ENCODE measurements around the gene SOAT1. TPM values are rescaled to one million over a fixed set of nuclear protein-coding genes. Genes with fewer than 3 reads are reported as not detected.

Gene SOAT1
- total and polyA plus RNA-seq, 2 donors (not counting 1 experiment from before 2014, with no cell fraction given) = 3.1 to 25.1 TPM

GRCh38 chr1:179327196-179327595, 33.6 kb downstream of the SOAT1 start:
- Histone ChIP-seq H2AFZ (ENCODE audit: insufficient read depth, low read depth, low read length, poor library complexity, severe bottlenecking) (no peak overlapping the region), H3K27me3 (replicated peaks in 1 of 4; ENCODE audit: control extremely low read depth in 1 of 4, control insufficient read depth in 3 of 4, insufficient read depth in 4 of 4, low read length in 3 of 4) (no peaks in the 10 kb centered on the region), H3K27ac (ENCODE audit: low read length in 2 of 2) (no peak overlapping the region), H3K79me2 (ENCODE audit: control insufficient read depth, insufficient read depth, low read length) (peaks cover 28% of the 10 kb centered on the region), H3K4me3 (ENCODE audit: control extremely low read depth in 1 of 5, extremely low read depth in 1 of 5, insufficient read depth in 1 of 5, low read depth in 2 of 5, low read length in 4 of 5) (no peak overlapping the region), H3K9ac (ENCODE audit: low read length) (no peak overlapping the region), H3K9me3 (ENCODE audit: control extremely low read depth in 1 of 3, control insufficient read depth in 2 of 3, insufficient read depth in 1 of 3, low read length in 2 of 3) (peaks cover 0 to 6% (median 0%) of the 10 kb centered on the region in 3 donors), H3K4me2 (replicated peaks; ENCODE audit: low read depth, low read length, poor library complexity, severe bottlenecking) (no peak overlapping the region), H3K4me1 (ENCODE audit: control insufficient read depth in 2 of 2, insufficient read depth in 2 of 2, low read length in 2 of 2) (no peaks in the 10 kb centered on the region), H3K36me3 (replicated peaks in 1 of 2; ENCODE audit: control extremely low read depth in 1 of 2, control insufficient read depth in 1 of 2, extremely low read depth in 1 of 2, insufficient read depth in 2 of 2, low read length in 1 of 2) (peaks cover 8 to 25% of the 10 kb centered on the region in 2 experiments), H4K20me1 (ENCODE audit: control insufficient read depth, insufficient read depth, low read length, poor library complexity, severe bottlenecking) (no peaks in the 10 kb centered on the region)
- H3K9me3 Mint-ChIP-seq (ENCODE audit: insufficient read depth) = no peaks in the 10 kb centered on the region
- no peak overlapping the region for H3K4me3 Mint-ChIP-seq
- WGBS (ENCODE audit: insufficient coverage) = 100% methylated on average over 2 of the region's 7 CpGs
- H3K27me3 Mint-ChIP-seq = no peaks in the 10 kb centered on the region
- no peak for ATAC-seq (ENCODE audit: low read depth)
- intact Hi-C loops (cut with micrococcal nuclease) = no loop called here
- CTCF ChIA-PET = interaction anchor here (1.4 kb wide), 1 partner anchor 248 kb away, joined by 3 read pairs; no protein-coding TSS in a partner anchor
- POLR2A ChIA-PET = no interaction called here
- no peaks in the 10 kb centered on the region for H3K4me1 Mint-ChIP-seq
- no peak for TF ChIP-seq CTCF (IDR thresholded peaks at IDR 0.05)
- TF ChIP-seq EZH2 (IDR thresholded peaks at IDR 0.05; ENCODE audit: borderline replicate concordance, insufficient read depth, low read depth, low read length, poor library complexity, severe bottlenecking) = no peak
- no peak overlapping the region for H3K27ac Mint-ChIP-seq
- DNase-seq = no peak

GRCh38 chr1:179327679-179328078, 34.1 kb downstream of the SOAT1 start:
- Histone ChIP-seq H3K9ac (ENCODE audit: low read length) (no peak overlapping the region), H3K36me3 (replicated peaks in 1 of 2; ENCODE audit: control extremely low read depth in 1 of 2, control insufficient read depth in 1 of 2, extremely low read depth in 1 of 2, insufficient read depth in 2 of 2, low read length in 1 of 2) (peaks cover 8 to 25% of the 10 kb centered on the region in 2 experiments), H3K4me3 (ENCODE audit: control extremely low read depth in 1 of 5, extremely low read depth in 1 of 5, insufficient read depth in 1 of 5, low read depth in 2 of 5, low read length in 4 of 5) (no peak overlapping the region), H4K20me1 (ENCODE audit: control insufficient read depth, insufficient read depth, low read length, poor library complexity, severe bottlenecking) (no peaks in the 10 kb centered on the region), H2AFZ (ENCODE audit: insufficient read depth, low read depth, low read length, poor library complexity, severe bottlenecking) (no peak overlapping the region), H3K9me3 (ENCODE audit: control extremely low read depth in 1 of 3, control insufficient read depth in 2 of 3, insufficient read depth in 1 of 3, low read length in 2 of 3) (peaks cover 0 to 6% (median 0%) of the 10 kb centered on the region in 3 donors), H3K4me2 (replicated peaks; ENCODE audit: low read depth, low read length, poor library complexity, severe bottlenecking) (no peak overlapping the region), H3K27me3 (replicated peaks in 1 of 4; ENCODE audit: control extremely low read depth in 1 of 4, control insufficient read depth in 3 of 4, insufficient read depth in 4 of 4, low read length in 3 of 4) (no peaks in the 10 kb centered on the region), H3K27ac (ENCODE audit: low read length in 2 of 2) (no peak overlapping the region), H3K79me2 (ENCODE audit: control insufficient read depth, insufficient read depth, low read length) (peaks cover 24% of the 10 kb centered on the region), H3K4me1 (ENCODE audit: control insufficient read depth in 2 of 2, insufficient read depth in 2 of 2, low read length in 2 of 2) (no peaks in the 10 kb centered on the region)
- Mint-ChIP-seq H3K27ac (no peak overlapping the region), H3K9me3 (ENCODE audit: insufficient read depth) (no peaks in the 10 kb centered on the region), H3K4me3 (no peak overlapping the region), H3K27me3 (no peaks in the 10 kb centered on the region), H3K4me1 (no peaks in the 10 kb centered on the region)
- ATAC-seq (ENCODE audit: low read depth) = no peak
- WGBS (ENCODE audit: insufficient coverage) = 100% methylated on average over 3 of the region's 3 CpGs
- TF ChIP-seq EZH2 (IDR thresholded peaks at IDR 0.05; ENCODE audit: borderline replicate concordance, insufficient read depth, low read depth, low read length, poor library complexity, severe bottlenecking) (no peak), CTCF (IDR thresholded peaks at IDR 0.05) (no peak)
- ChIA-PET POLR2A (no interaction called here), CTCF (interaction anchor here (0.9 kb wide), 1 partner anchor 42 kb away, joined by 4 read pairs; no protein-coding TSS in a partner anchor)
- intact Hi-C loops (cut with micrococcal nuclease) = no loop called here
- DNase-seq = no peak

Measured in B cell (primary cell).